GM12878 (cell line): ENCODE data around the gene UBAC2. TPM values are rescaled to one million over a fixed set of nuclear protein-coding genes. Genes with fewer than 3 reads are reported as not detected.

Experiments
- BMI1 ChIP-seq: fragments of 450-650 bp; IDR thresholded peaks from 2 replicates; pipeline ENCODE4 v1.6.1; 2016; ENCODE audit warnings: mild to moderate bottlenecking, moderate library complexity, borderline replicate concordance
- CHD1 ChIP-seq: IDR thresholded peaks from 2 replicates; pipeline ENCODE4 v1.6.1; 2012; ENCODE audit warnings: low read depth, low read length, improper control_type of control experiment
- MXI1 ChIP-seq: fragments of 150-350 bp; IDR thresholded peaks from 2 replicates; pipeline ENCODE4 v1.6.1; 2011; ENCODE audit warnings: low read depth, mild to moderate bottlenecking, inconsistent platforms, low read length, improper control_type of control experiment
- MYB ChIP-seq: fragments of 150-350 bp; IDR thresholded peaks from 2 replicates; pipeline ENCODE4 v1.6.1; 2014; ENCODE audit warnings: mild to moderate bottlenecking, low read depth, low read length, borderline replicate concordance
- NFIC ChIP-seq: IDR thresholded peaks from 2 replicates; pipeline ENCODE4 v1.6.1; 2012; ENCODE audit warnings: low read depth, mild to moderate bottlenecking, inconsistent platforms, low read length, moderate library complexity
- PML ChIP-seq: IDR thresholded peaks from 2 replicates; pipeline ENCODE4 v1.6.1; 2012; ENCODE audit warnings: low read length, inconsistent platforms
- RBBP5 ChIP-seq: fragments of 200-600 bp; sonication (generic); conservative IDR thresholded peaks from 2 replicates; pipeline ENCODE4 v1.6.1; 2016
- ZSCAN29 ChIP-seq: fragments of 450-650 bp; IDR thresholded peaks from 2 replicates; pipeline ENCODE4 v1.6.1; 2017; ENCODE audit warnings: mild to moderate bottlenecking, moderate library complexity
- polyA plus RNA-seq, 11 experiments: library from polyadenylated mRNA; depleted of rRNA in 4 of 11; unstranded in 6 of 11; stranded (reverse) in 5 of 11; fragments of >200 nt; fragmentation: Nextera tagmentation in 4 of 11; fragmentation: Illumina TruSeq in 1 of 11; extraction: Ambion mirVana in 4 of 11; extraction: Trizol in 1 of 11; gene quantifications; 1 replicate in 1 of 11; 2 replicates in 10 of 11; pipeline versions ENCODE4 v1.2.1 to v1.2.3, GENCODE V29; 2011 to 2016; ENCODE audit warnings: inconsistent platforms in 2 of 11, missing spikeins in 2 of 11, low read depth in 1 of 11
- total RNA-seq, 4 experiments: library from RNA; depleted of rRNA in 3 of 4; stranded (reverse); fragments of >200 nt in 3 of 4; fragmentation: Illumina TruSeq in 1 of 4; extraction: Trizol in 1 of 4; gene quantifications; 2 replicates each; pipeline versions ENCODE4 v1.2.1 to v1.2.3, GENCODE V29; 2013 to 2021
- TF ChIP-seq, protein P1 (sequence below): IDR thresholded peaks from 2 replicates; pipeline ENCODE4 v1.6.1; 2012; ENCODE audit warnings: low read depth, low read length, improper control_type of control experiment
- TF ChIP-seq, protein P2 (sequence below), 3 experiments: IDR thresholded peaks in 2 of 3; conservative IDR thresholded peaks in 1 of 3; 2 replicates each; pipeline ENCODE4 v1.5.1; 2011; ENCODE audit warnings: low read depth in 3 of 3, low read length in 3 of 3, mild to moderate bottlenecking in 3 of 3, control low read depth in 2 of 3, moderate library complexity in 2 of 3, inconsistent platforms in 1 of 3, mixed read lengths in 1 of 3; ENCODE audit not compliant: control insufficient read depth in 2 of 3, insufficient read depth in 1 of 3; ENCODE audit errors: extremely low read depth in 1 of 3
- TF ChIP-seq, protein P3 (sequence below): fragments of 450-650 bp; IDR thresholded peaks from 2 replicates; pipeline ENCODE4 v1.6.1; 2016; ENCODE audit warnings: mild to moderate bottlenecking
- TF ChIP-seq, protein P4 (sequence below): IDR thresholded peaks from 2 replicates; pipeline ENCODE4 v1.6.1; 2012; ENCODE audit warnings: improper control_type of control experiment, low read depth, low read length; ENCODE audit not compliant: insufficient replicate concordance
- TF ChIP-seq, protein P5 (sequence below): fragments of 450-650 bp; IDR thresholded peaks from 2 replicates; pipeline ENCODE4 v1.6.1; 2018; ENCODE audit warnings: mild to moderate bottlenecking, low read depth, moderate library complexity; ENCODE audit not compliant: partially characterized antibody

The UBAC2 gene
- total and polyA plus RNA-seq, 10 of the 15 experiments (the other 5 are each of a cell fraction or from before 2014, with no cell fraction given): 3.0 to 54.6 (median 17.4) TPM

DNA sequence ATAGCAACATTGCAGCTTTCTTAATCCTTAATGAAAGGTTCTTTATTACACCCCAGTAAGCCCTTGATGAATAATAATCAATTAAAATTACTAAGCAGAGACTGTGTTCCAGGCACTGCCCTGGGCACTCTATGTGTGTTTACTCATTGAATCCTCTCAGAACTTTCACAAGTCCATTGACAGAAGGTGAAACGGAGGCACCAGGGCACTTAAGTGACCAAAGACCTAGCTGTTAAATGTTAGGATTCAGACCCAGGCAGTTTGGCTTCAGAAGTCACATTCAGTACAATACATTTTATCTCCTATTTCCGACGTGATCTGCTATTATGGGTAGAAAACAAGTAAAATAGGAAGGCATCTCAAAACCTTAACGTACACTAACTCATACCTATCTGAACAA is 103.9 kb downstream of the UBAC2 start (continued):
- TF ChIP-seq, protein P1, sequence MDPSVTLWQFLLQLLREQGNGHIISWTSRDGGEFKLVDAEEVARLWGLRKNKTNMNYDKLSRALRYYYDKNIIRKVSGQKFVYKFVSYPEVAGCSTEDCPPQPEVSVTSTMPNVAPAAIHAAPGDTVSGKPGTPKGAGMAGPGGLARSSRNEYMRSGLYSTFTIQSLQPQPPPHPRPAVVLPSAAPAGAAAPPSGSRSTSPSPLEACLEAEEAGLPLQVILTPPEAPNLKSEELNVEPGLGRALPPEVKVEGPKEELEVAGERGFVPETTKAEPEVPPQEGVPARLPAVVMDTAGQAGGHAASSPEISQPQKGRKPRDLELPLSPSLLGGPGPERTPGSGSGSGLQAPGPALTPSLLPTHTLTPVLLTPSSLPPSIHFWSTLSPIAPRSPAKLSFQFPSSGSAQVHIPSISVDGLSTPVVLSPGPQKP: no peak
- TF ChIP-seq RBBP5 (no peak), MXI1 (no peak; the same call in 1 of the 2 replicates), MYB (no peak), BMI1 (0 out of 2 replicates have a peak, but pooled peaks have one; percentile 17), ZSCAN29 (no peak), CHD1 (no peak), PML (0 out of 2 replicates have a peak, but pooled peaks have one; percentile 19), NFIC (peak; percentile 32; the same call in 1 of the 2 replicates)
- TF ChIP-seq, protein P2, sequence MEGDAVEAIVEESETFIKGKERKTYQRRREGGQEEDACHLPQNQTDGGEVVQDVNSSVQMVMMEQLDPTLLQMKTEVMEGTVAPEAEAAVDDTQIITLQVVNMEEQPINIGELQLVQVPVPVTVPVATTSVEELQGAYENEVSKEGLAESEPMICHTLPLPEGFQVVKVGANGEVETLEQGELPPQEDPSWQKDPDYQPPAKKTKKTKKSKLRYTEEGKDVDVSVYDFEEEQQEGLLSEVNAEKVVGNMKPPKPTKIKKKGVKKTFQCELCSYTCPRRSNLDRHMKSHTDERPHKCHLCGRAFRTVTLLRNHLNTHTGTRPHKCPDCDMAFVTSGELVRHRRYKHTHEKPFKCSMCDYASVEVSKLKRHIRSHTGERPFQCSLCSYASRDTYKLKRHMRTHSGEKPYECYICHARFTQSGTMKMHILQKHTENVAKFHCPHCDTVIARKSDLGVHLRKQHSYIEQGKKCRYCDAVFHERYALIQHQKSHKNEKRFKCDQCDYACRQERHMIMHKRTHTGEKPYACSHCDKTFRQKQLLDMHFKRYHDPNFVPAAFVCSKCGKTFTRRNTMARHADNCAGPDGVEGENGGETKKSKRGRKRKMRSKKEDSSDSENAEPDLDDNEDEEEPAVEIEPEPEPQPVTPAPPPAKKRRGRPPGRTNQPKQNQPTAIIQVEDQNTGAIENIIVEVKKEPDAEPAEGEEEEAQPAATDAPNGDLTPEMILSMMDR (IDR thresholded peaks at IDR 0.05 in 2 of 3, conservative IDR thresholded peaks at IDR 0.05 in 1 of 3; ENCODE audit: control insufficient read depth in 2 of 3, extremely low read depth in 1 of 3, insufficient read depth in 1 of 3, low read depth in 3 of 3, low read length in 3 of 3): no peak
- TF ChIP-seq, protein P3, sequence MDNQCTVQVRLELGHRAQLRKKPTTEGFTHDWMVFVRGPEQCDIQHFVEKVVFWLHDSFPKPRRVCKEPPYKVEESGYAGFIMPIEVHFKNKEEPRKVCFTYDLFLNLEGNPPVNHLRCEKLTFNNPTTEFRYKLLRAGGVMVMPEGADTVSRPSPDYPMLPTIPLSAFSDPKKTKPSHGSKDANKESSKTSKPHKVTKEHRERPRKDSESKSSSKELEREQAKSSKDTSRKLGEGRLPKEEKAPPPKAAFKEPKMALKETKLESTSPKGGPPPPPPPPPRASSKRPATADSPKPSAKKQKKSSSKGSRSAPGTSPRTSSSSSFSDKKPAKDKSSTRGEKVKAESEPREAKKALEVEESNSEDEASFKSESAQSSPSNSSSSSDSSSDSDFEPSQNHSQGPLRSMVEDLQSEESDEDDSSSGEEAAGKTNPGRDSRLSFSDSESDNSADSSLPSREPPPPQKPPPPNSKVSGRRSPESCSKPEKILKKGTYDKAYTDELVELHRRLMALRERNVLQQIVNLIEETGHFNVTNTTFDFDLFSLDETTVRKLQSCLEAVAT: no peak; the same call in 1 of the 2 replicates
- TF ChIP-seq, protein P4, sequence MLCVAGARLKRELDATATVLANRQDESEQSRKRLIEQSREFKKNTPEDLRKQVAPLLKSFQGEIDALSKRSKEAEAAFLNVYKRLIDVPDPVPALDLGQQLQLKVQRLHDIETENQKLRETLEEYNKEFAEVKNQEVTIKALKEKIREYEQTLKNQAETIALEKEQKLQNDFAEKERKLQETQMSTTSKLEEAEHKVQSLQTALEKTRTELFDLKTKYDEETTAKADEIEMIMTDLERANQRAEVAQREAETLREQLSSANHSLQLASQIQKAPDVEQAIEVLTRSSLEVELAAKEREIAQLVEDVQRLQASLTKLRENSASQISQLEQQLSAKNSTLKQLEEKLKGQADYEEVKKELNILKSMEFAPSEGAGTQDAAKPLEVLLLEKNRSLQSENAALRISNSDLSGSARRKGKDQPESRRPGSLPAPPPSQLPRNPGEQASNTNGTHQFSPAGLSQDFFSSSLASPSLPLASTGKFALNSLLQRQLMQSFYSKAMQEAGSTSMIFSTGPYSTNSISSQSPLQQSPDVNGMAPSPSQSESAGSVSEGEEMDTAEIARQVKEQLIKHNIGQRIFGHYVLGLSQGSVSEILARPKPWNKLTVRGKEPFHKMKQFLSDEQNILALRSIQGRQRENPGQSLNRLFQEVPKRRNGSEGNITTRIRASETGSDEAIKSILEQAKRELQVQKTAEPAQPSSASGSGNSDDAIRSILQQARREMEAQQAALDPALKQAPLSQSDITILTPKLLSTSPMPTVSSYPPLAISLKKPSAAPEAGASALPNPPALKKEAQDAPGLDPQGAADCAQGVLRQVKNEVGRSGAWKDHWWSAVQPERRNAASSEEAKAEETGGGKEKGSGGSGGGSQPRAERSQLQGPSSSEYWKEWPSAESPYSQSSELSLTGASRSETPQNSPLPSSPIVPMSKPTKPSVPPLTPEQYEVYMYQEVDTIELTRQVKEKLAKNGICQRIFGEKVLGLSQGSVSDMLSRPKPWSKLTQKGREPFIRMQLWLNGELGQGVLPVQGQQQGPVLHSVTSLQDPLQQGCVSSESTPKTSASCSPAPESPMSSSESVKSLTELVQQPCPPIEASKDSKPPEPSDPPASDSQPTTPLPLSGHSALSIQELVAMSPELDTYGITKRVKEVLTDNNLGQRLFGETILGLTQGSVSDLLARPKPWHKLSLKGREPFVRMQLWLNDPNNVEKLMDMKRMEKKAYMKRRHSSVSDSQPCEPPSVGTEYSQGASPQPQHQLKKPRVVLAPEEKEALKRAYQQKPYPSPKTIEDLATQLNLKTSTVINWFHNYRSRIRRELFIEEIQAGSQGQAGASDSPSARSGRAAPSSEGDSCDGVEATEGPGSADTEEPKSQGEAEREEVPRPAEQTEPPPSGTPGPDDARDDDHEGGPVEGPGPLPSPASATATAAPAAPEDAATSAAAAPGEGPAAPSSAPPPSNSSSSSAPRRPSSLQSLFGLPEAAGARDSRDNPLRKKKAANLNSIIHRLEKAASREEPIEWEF: peak; percentile 45
- TF ChIP-seq, protein P5, sequence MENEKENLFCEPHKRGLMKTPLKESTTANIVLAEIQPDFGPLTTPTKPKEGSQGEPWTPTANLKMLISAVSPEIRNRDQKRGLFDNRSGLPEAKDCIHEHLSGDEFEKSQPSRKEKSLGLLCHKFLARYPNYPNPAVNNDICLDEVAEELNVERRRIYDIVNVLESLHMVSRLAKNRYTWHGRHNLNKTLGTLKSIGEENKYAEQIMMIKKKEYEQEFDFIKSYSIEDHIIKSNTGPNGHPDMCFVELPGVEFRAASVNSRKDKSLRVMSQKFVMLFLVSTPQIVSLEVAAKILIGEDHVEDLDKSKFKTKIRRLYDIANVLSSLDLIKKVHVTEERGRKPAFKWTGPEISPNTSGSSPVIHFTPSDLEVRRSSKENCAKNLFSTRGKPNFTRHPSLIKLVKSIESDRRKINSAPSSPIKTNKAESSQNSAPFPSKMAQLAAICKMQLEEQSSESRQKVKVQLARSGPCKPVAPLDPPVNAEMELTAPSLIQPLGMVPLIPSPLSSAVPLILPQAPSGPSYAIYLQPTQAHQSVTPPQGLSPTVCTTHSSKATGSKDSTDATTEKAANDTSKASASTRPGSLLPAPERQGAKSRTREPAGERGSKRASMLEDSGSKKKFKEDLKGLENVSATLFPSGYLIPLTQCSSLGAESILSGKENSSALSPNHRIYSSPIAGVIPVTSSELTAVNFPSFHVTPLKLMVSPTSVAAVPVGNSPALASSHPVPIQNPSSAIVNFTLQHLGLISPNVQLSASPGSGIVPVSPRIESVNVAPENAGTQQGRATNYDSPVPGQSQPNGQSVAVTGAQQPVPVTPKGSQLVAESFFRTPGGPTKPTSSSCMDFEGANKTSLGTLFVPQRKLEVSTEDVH: no peak
- TF ChIP-seq, all 136 proteins: peak for 6
